ENCODE data around the gene CYP27C1. TPM values are rescaled to one million over a fixed set of nuclear protein-coding genes. Genes with fewer than 3 reads are reported as not detected.

Gene CYP27C1
- polyA plus RNA-seq, 1 donor from 2014 or later = 0.84 TPM

DNA sequence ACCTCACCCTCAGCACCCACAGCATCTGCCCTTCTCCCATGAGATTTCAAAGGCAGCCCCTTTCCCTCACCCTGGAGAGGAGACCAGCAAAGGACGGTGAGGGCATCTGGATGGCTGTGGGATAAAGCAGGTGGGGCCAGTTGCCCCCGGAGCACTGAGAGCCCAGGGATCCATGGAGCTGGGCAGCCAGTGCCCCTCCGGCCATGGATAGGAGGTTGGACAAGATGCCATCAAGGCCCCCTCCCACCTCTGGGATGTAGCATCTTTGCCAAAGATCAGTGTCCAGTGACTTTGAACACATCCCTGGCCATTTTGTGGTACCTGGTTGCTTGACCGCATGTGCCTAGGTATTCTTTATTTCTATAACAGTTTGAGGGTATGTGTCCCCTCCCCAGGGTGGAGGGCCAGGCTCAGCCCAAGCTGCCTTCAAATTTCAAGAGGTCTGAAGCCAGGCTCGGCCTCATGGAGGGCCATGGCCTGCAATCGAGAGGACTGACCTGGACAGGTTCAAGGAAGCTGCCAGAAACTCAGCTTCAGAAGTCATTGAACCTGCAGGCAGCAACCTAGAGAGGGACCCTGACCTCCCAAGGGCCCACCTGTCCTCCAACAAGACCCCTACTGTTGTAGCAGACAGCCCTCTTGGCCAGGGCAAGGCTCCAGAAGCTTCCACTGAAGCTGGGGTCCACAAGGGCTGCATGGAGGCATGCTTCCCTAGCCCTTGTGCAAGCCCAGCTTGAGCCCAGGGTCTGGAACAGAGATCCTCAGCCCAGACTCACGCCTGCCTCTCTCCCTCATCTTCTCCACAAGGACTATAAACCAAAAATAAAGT is 57.6 kb downstream of the CYP27C1 start:
- TF ChIP-seq EP300 (conservative IDR thresholded peaks at IDR 0.05; ENCODE audit: poor library complexity, severe bottlenecking) = no peak
- no peaks in the 10 kb centered on the region for H3F3A ChIP-seq (ENCODE audit: insufficient read depth, low read length, poor library complexity, severe bottlenecking)
- no peak overlapping the region for H3K27ac ChIP-seq (ENCODE audit: low read length)
- no peak overlapping the region for H2AFZ ChIP-seq (ENCODE audit: low read depth, low read length)
- no peaks in the 10 kb centered on the region for H4K20me1 ChIP-seq (ENCODE audit: insufficient read depth)
- H3K9ac ChIP-seq (ENCODE audit: low read length) = no peak overlapping the region
- no peak overlapping the region for H3K4me2 ChIP-seq (ENCODE audit: low read length)
- no peaks in the 10 kb centered on the region for H3K9me2 ChIP-seq (ENCODE audit: insufficient read depth, low read length)
- H3K9me3 ChIP-seq (ENCODE audit: low read length) = no peaks in the 10 kb centered on the region
- no peaks in the 10 kb centered on the region for H3K79me2 ChIP-seq (replicated peaks; ENCODE audit: insufficient read depth, low read length)
- H3K36me3 ChIP-seq (ENCODE audit: insufficient read depth, low read length) = no peaks in the 10 kb centered on the region
- no peaks in the 10 kb centered on the region for H3K27me3 ChIP-seq (ENCODE audit: insufficient read depth, low read depth, low read length)
- H3K4me3 ChIP-seq (ENCODE audit: low read length) = no peak overlapping the region

DNA sequence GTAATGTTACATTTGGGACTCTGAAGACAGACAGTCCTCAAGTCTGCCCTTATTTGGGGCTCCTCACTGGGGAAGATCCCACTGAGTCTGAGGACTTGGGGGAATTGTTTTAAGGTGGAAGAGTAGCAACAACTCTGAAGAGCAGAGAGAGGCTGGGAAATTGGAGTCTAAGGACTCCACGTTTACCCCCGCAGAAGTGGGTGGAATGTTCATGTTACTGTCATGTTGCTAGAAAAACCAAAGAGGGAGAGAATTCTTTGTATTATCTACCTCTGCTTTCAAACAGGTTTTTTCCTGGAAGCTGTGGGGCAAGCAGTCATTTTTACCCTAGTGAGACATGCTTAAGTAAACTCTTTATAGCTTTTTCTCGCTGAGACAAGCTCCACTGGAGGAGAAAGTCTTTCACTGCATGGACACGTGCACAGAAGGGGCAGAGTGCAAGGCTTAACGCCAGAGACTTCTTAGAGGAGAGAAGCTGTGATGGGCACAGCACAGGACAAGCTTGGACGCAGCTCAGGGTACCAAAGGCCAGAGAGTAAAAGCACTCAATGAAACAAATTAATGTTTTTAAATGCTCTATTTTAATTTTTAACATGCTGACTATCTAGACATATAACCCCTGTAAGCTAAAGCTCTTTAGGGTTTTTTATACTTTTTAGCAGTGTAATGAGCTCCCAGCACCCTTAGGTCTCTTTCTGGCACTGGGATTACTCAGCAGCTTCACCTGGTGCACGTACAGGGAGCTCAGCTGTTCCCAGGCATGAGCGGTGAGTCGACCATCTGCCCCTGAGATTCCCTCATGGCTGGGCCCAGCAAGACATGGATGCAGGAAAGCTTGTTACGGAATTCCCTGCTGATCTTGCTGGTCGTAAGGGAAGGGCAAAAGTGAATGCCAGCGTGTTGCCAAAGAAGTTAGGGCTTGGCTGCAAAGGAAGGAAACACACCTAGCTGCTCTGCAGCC is 58.6 kb downstream of the CYP27C1 start:
- no peaks in the 10 kb centered on the region for H4K20me1 ChIP-seq (ENCODE audit: insufficient read depth)
- H3K79me2 ChIP-seq (replicated peaks; ENCODE audit: insufficient read depth, low read length) = no peaks in the 10 kb centered on the region
- TF ChIP-seq EP300 (conservative IDR thresholded peaks at IDR 0.05; ENCODE audit: poor library complexity, severe bottlenecking) = no peak
- TF ChIP-seq, protein P1, sequence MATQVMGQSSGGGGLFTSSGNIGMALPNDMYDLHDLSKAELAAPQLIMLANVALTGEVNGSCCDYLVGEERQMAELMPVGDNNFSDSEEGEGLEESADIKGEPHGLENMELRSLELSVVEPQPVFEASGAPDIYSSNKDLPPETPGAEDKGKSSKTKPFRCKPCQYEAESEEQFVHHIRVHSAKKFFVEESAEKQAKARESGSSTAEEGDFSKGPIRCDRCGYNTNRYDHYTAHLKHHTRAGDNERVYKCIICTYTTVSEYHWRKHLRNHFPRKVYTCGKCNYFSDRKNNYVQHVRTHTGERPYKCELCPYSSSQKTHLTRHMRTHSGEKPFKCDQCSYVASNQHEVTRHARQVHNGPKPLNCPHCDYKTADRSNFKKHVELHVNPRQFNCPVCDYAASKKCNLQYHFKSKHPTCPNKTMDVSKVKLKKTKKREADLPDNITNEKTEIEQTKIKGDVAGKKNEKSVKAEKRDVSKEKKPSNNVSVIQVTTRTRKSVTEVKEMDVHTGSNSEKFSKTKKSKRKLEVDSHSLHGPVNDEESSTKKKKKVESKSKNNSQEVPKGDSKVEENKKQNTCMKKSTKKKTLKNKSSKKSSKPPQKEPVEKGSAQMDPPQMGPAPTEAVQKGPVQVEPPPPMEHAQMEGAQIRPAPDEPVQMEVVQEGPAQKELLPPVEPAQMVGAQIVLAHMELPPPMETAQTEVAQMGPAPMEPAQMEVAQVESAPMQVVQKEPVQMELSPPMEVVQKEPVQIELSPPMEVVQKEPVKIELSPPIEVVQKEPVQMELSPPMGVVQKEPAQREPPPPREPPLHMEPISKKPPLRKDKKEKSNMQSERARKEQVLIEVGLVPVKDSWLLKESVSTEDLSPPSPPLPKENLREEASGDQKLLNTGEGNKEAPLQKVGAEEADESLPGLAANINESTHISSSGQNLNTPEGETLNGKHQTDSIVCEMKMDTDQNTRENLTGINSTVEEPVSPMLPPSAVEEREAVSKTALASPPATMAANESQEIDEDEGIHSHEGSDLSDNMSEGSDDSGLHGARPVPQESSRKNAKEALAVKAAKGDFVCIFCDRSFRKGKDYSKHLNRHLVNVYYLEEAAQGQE (IDR thresholded peaks at IDR 0.05; ENCODE audit: borderline replicate concordance) = no peak
- no peak overlapping the region for H3K4me3 ChIP-seq (ENCODE audit: low read length)
- no peak overlapping the region for H3K27ac ChIP-seq (ENCODE audit: low read length)
- no peaks in the 10 kb centered on the region for H3K9me3 ChIP-seq (ENCODE audit: low read length)
- H3K36me3 ChIP-seq (ENCODE audit: insufficient read depth, low read length) = no peaks in the 10 kb centered on the region
- no peaks in the 10 kb centered on the region for H3K9me2 ChIP-seq (ENCODE audit: insufficient read depth, low read length)
- no peak overlapping the region for H3K9ac ChIP-seq (ENCODE audit: low read length)
- no peaks in the 10 kb centered on the region for H3K27me3 ChIP-seq (ENCODE audit: insufficient read depth, low read depth, low read length)
- no peaks in the 10 kb centered on the region for H3F3A ChIP-seq (ENCODE audit: insufficient read depth, low read length, poor library complexity, severe bottlenecking)
- H2AFZ ChIP-seq (ENCODE audit: low read depth, low read length) = no peak overlapping the region
- no peak overlapping the region for H3K4me2 ChIP-seq (ENCODE audit: low read length)

DNA sequence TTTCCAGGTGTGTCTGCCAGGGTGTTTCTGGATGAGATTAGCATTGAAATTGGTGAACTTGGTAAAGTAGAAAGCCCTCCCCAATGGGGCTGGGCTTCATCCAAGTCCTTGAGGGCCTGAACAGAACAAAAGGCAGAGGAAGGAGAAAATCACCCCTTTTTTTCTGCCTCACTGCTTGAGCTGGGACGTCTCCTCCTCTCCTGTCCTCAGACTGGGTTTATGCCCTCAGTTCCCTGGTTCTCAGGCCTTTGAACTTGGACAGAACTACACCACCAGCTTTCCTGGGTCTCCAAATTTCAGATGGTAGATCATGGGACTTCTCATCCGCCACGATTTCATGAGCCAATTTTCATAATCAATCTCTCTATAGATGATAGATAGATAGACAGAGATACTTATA is 59.4 kb downstream of the CYP27C1 start:
- Histone ChIP-seq H3K4me3 (ENCODE audit: low read length) (no peak overlapping the region), H3K36me3 (ENCODE audit: insufficient read depth, low read length) (no peaks in the 10 kb centered on the region), H3K27ac (ENCODE audit: low read length) (no peak overlapping the region), H3F3A (ENCODE audit: insufficient read depth, low read length, poor library complexity, severe bottlenecking) (no peaks in the 10 kb centered on the region), H3K9me2 (ENCODE audit: insufficient read depth, low read length) (no peaks in the 10 kb centered on the region), H3K27me3 (ENCODE audit: insufficient read depth, low read depth, low read length) (no peaks in the 10 kb centered on the region), H3K4me2 (ENCODE audit: low read length) (no peak overlapping the region), H2AFZ (ENCODE audit: low read depth, low read length) (no peak overlapping the region), H3K9ac (ENCODE audit: low read length) (no peak overlapping the region), H3K9me3 (ENCODE audit: low read length) (no peaks in the 10 kb centered on the region), H4K20me1 (ENCODE audit: insufficient read depth) (no peaks in the 10 kb centered on the region), H3K79me2 (replicated peaks; ENCODE audit: insufficient read depth, low read length) (no peaks in the 10 kb centered on the region)
- no peak for TF ChIP-seq MXI1 (conservative IDR thresholded peaks at IDR 0.05; ENCODE audit: poor library complexity, severe bottlenecking)

All from neural cell (in vitro differentiated cells).